ENCODE data around the gene CFAP45.

- TF ChIP-seq CTCF (conservative IDR thresholded peaks at IDR 0.05; ENCODE audit: low read depth, low read length): no peak
- TF ChIP-seq EZH2 (IDR thresholded peaks at IDR 0.05; ENCODE audit: borderline replicate concordance, low read depth, low read length, poor library complexity, severe bottlenecking): no peak
Measured at GRCh38 chr1:159831412-159832141, 68.4 kb downstream of the CFAP45 start.
